ENCODE results near the gene CLEC3A. TPM values are rescaled to one million over a fixed set of nuclear protein-coding genes. Genes with fewer than 3 reads are reported as not detected.

Gene CLEC3A
- total RNA-seq, 4 donors from 2014 or later, result not detected

GRCh38 chr16:78002915-78003538, 19.3 kb upstream of the CLEC3A start:
- 20 to 27% methylated on average over 11 of the region's 11 CpGs for WGBS, 2 donors
- Histone ChIP-seq H3K4me1 (no peaks in the 10 kb centered on the region), H3K27ac (no peak overlapping the region), H3K36me3 (no peaks in the 10 kb centered on the region), H3K4me3 (no peak overlapping the region), H3K27me3 (no peaks in the 10 kb centered on the region), H3K9me3 (no peaks in the 10 kb centered on the region)
- no peak for TF ChIP-seq POLR2A (IDR thresholded peaks at IDR 0.05)
- TF ChIP-seq, protein P1, sequence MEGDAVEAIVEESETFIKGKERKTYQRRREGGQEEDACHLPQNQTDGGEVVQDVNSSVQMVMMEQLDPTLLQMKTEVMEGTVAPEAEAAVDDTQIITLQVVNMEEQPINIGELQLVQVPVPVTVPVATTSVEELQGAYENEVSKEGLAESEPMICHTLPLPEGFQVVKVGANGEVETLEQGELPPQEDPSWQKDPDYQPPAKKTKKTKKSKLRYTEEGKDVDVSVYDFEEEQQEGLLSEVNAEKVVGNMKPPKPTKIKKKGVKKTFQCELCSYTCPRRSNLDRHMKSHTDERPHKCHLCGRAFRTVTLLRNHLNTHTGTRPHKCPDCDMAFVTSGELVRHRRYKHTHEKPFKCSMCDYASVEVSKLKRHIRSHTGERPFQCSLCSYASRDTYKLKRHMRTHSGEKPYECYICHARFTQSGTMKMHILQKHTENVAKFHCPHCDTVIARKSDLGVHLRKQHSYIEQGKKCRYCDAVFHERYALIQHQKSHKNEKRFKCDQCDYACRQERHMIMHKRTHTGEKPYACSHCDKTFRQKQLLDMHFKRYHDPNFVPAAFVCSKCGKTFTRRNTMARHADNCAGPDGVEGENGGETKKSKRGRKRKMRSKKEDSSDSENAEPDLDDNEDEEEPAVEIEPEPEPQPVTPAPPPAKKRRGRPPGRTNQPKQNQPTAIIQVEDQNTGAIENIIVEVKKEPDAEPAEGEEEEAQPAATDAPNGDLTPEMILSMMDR (IDR thresholded peaks at IDR 0.05), result peak; percentile 56 to 86 (median 77)
- DNase-seq, result no peak
- intact Hi-C loops (cut with DNase I), result no loop called here

- DNase-seq, result no peak
- H3K4me3 ChIP-seq, result no peak overlapping the region
- H3K4me1 ChIP-seq, result no peaks in the 10 kb centered on the region
- no peak overlapping the region for H3K27ac ChIP-seq
- WGBS, 2 donors, result 65 to 72% methylated on average over 4 of the region's 4 CpGs
- no peak for TF ChIP-seq POLR2A (IDR thresholded peaks at IDR 0.05)
- TF ChIP-seq, protein P1 (IDR thresholded peaks at IDR 0.05), result no peak
- H3K36me3 ChIP-seq, result no peaks in the 10 kb centered on the region
- H3K9me3 ChIP-seq, result no peaks in the 10 kb centered on the region
- H3K27me3 ChIP-seq, result no peaks in the 10 kb centered on the region
- intact Hi-C loops (cut with DNase I), result no loop called here
These were observed 17.8 kb upstream of the CLEC3A start for GRCh38 chr16:78004517-78004916.

GRCh38 chr16:78005881-78006280, 16.5 kb upstream of the CLEC3A start:
- H3K9me3 ChIP-seq, result no peaks in the 10 kb centered on the region
- H3K4me1 ChIP-seq, result no peaks in the 10 kb centered on the region
- WGBS, 2 donors, result 50 to 69% methylated on average over 2 to 5 of the region's 5 CpGs

GRCh38 chr16:78007121-78007520, 15.2 kb upstream of the CLEC3A start:
- Histone ChIP-seq H3K36me3 (no peaks in the 10 kb centered on the region), H3K27me3 (peaks cover 0 to 10% (median 0%) of the 10 kb centered on the region in 4 donors), H3K4me3 (no peak overlapping the region), H3K4me1 (no peaks in the 10 kb centered on the region), H3K9me3 (no peaks in the 10 kb centered on the region), H3K27ac (no peak overlapping the region)
- 55 to 63% methylated on average over 3 of the region's 3 CpGs for WGBS, 2 donors
- DNase-seq, result no peak
- TF ChIP-seq, protein P1 (IDR thresholded peaks at IDR 0.05), result no peak
- no peak for TF ChIP-seq POLR2A (IDR thresholded peaks at IDR 0.05)
- intact Hi-C loops (cut with DNase I), result no loop called here

More at GRCh38 chr16:78005881-78006280, 16.5 kb upstream of the CLEC3A start:
- intact Hi-C loops (cut with DNase I), result no loop called here
- peaks cover 0 to 3% (median 0%) of the 10 kb centered on the region in 4 donors for H3K27me3 ChIP-seq
- no peaks in the 10 kb centered on the region for H3K36me3 ChIP-seq
- no peak for TF ChIP-seq POLR2A (IDR thresholded peaks at IDR 0.05)
- TF ChIP-seq, protein P1 (IDR thresholded peaks at IDR 0.05), result no peak
- no peak overlapping the region for H3K4me3 ChIP-seq
- no peak for DNase-seq
- no peak overlapping the region for H3K27ac ChIP-seq

DNA sequence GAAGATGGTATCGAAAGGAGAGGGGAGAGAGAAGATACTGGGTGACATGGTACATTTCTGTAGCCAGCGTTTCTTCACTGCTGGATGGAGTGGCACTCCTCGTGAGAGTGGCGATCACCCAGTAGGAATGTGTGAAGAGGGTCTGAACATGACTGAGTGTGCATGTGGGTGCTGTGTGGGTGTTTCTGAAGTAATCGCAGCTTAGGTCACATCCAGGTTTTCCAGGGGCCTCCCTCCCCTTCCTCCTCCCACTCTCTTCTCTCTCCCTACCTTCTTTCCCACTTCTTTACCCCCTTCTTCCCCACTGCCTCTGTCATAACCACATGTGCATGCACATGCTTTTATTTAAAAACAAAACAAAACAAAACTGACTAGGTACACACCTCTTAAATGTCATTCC, 1.8 kb downstream of the CLEC3A start:
- Histone ChIP-seq H3K4me3 (no peak overlapping the region), H3K27me3 (peaks cover 0 to 6% (median 0%) of the 10 kb centered on the region in 4 donors), H3K4me1 (no peaks in the 10 kb centered on the region), H3K36me3 (no peaks in the 10 kb centered on the region), H3K27ac (no peak overlapping the region), H3K9me3 (no peaks in the 10 kb centered on the region)
- TF ChIP-seq, protein P1 (IDR thresholded peaks at IDR 0.05), result no peak
- no peak for TF ChIP-seq POLR2A (IDR thresholded peaks at IDR 0.05)
- DNase-seq, result no peak
- intact Hi-C loops (cut with DNase I), result no loop called here
- 86 to 91% methylated on average over 5 of the region's 5 CpGs for WGBS, 2 donors
